ENCODE results near the gene EFNA3. TPM values are rescaled to one million over a fixed set of nuclear protein-coding genes. Genes with fewer than 3 reads are reported as not detected.
A peak's percentile ranks its signal among the peaks of the same experiment; 100 is the strongest.

EFNA3 gene
- total and polyA plus RNA-seq, 2 of the 4 experiments (the other 2 are of a cell fraction): 0.72 to 1.6 TPM

GRCh38 chr1:155128755-155129473 lies 50.3 kb downstream of the EFNA3 start:
- Histone ChIP-seq H3K4me3 (ENCODE audit: insufficient read depth, low read depth, low read length) (no peak overlapping the region; the same call in 1 of the 2 replicates), H3K18ac (ENCODE audit: low read depth, low read length) (no peak overlapping the region), H3K4me1 (ENCODE audit: control insufficient read depth, insufficient read depth, low read length) (peaks cover 22% of the 10 kb centered on the region), H2BK15ac (ENCODE audit: low read depth, low read length) (no peak overlapping the region), H3K14ac (replicated peaks; ENCODE audit: low read depth, low read length) (no peak overlapping the region), H3K23ac (ENCODE audit: low read depth, low read length) (peak overlapping the region; percentile 75; the same call in 1 of the 2 replicates), H3K9ac (ENCODE audit: low read depth, low read length) (no peak overlapping the region), H2AK5ac (ENCODE audit: low read depth, low read length) (no peak overlapping the region), H3K4ac (ENCODE audit: low read depth, low read length) (no peak overlapping the region), H2AFZ (replicated peaks; ENCODE audit: low read length, poor library complexity) (no peak overlapping the region), H2BK5ac (ENCODE audit: low read depth, low read length, poor library complexity, severe bottlenecking) (no peak overlapping the region), H4K91ac (ENCODE audit: insufficient read depth, low read depth, low read length) (no peak overlapping the region), H4K20me1 (ENCODE audit: insufficient read depth, low read length) (peaks cover 2% of the 10 kb centered on the region), H3K27ac (ENCODE audit: insufficient read depth, low read length) (no peak overlapping the region), H2BK20ac (ENCODE audit: low read depth, low read length) (no peak overlapping the region), H3K79me1 (ENCODE audit: low read depth in 1 of 2, low read length in 2 of 2) (no peaks in the 10 kb centered on the region), H3K4me2 (ENCODE audit: low read depth, low read length) (peak overlapping the region; percentile 77; the same call in 1 of the 2 replicates), H3K36me3 (ENCODE audit: control insufficient read depth, insufficient read depth, low read length) (peaks cover 4% of the 10 kb centered on the region), H2AK9ac (replicated peaks; ENCODE audit: low read depth, low read length, poor library complexity) (peak overlapping the region; percentile 75), H4K8ac (ENCODE audit: low read depth in 2 of 2, low read length in 2 of 2) (no peak overlapping the region), H3K9me3 (ENCODE audit: control insufficient read depth, insufficient read depth, low read length) (no peaks in the 10 kb centered on the region), H3K27me3 (ENCODE audit: control insufficient read depth, insufficient read depth, low read length) (peaks cover 40% of the 10 kb centered on the region), H2BK120ac (ENCODE audit: low read depth, low read length) (no peak overlapping the region), H3K56ac (ENCODE audit: extremely low read depth, insufficient read depth, low read length) (no peak overlapping the region), H4K5ac (ENCODE audit: low read depth, low read length) (no peak overlapping the region), H3K9me1 (ENCODE audit: insufficient read depth, low read length) (peaks cover 10% of the 10 kb centered on the region; the same call in 1 of the 2 replicates)
- ATAC-seq (ENCODE audit: low read depth): no peak
- POLR2A ChIA-PET (ENCODE audit: unreplicated experiment): no interaction called here
- BruUV-seq (replicated peaks): no TSS peak
- DNase-seq: no peak
- intact Hi-C loops (cut with micrococcal nuclease) (loop anchor here (5.0 kb wide), 1 partner anchor 37 kb away; no protein-coding TSS in a partner anchor), in situ Hi-C loops (cut with MboI; ENCODE audit: low sequenced_read_pairs) (no loop called here), dilution Hi-C loops (cut with HindIII; ENCODE audit: low sequenced_read_pairs, unreplicated experiment) (no loop called here)
- CTCF ChIA-PET: no interaction called here
- TF ChIP-seq MAZ (IDR thresholded peaks at IDR 0.05; ENCODE audit: borderline replicate concordance, low read depth, low read length) (no peak), MXI1 (IDR thresholded peaks at IDR 0.05; ENCODE audit: borderline replicate concordance, low read depth, low read length) (no peak), RCOR1 (IDR thresholded peaks at IDR 0.05; ENCODE audit: insufficient replicate concordance, low read length) (no peak), BHLHE40 (IDR thresholded peaks at IDR 0.05; ENCODE audit: low read depth, low read length) (no peak), POLR2A (IDR thresholded peaks at IDR 0.05; ENCODE audit: low read depth, low read length) (no peak), ELK1 (IDR thresholded peaks at IDR 0.05; ENCODE audit: borderline replicate concordance, low read depth, low read length) (no peak), FOS (IDR thresholded peaks at IDR 0.05; ENCODE audit: low read depth, low read length) (no peak)
- WGBS, 2 experiments (ENCODE audit: extremely low coverage in 2 of 2, insufficient read length in 1 of 2): no CpG with 5 or more reads among the region's 14 CpGs
